Renal cortical epithelial cell (primary cell): ENCODE results near the gene KCNQ1. TPM values are rescaled to one million over a fixed set of nuclear protein-coding genes. Genes with fewer than 3 reads are reported as not detected.

ENCODE experiments used
- DNase-seq: peaks from one replicate; pipeline ENCODE4 v3.0.0-alpha.2; 2011; ENCODE audit warnings: low read depth
- total RNA-seq: library from RNA; depleted of rRNA; stranded (reverse); fragments of >200 nt; gene quantifications from 2 replicates; pipeline ENCODE4 v1.2.3, GENCODE V29; 2014

The KCNQ1 gene
- total RNA-seq, 1 donor from 2014 or later = 1.1 TPM

- DNase-seq = no peak
These were observed 657 bp upstream of the KCNQ1 start, which contains the start of gene TRPM5 for GRCh38 chr11:2443881-2444820. TSS of gene TRPM5 (minus strand) at chr11:2444514. CDS start at chr11:2423036, 21,478 bp downstream.

DNA sequence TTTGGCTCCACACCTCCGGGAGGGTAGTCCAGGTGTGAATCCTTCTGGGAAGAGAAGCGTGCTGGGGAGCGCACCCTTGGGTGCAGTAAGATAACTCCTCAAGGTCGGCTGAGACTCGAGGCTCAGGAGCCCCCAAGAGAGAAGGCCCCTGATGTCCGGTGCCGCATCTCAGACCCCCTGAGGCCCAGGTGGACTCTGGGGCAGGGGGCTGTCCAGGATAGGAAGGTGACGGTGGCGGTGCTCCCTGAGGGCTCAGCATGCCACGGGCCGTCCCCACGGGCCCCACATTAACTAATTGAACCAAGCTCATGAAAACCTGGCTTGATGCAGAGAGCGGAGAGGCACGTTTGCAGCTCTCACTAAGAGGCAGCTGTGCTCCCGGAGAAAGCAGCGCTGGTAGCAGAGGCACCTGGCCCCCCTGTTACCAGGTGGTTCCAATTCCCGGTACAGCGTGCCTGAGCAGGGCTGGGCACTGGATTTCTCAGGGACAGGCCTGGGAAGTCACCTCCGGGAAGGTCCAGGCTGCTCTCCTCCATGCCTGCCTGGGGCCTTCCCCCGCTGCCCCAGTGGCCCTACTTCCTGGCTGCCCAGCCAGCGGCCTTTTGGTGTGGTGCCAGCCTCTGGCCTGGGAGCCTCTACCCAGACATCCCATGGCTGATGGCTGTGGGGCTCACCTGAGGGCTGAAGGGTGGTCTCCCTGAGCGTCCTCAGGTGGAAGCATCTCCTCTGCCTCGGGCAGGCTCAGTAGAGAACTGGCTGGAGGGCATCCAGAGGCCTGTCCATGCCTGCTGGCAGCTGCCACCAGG lies 1.1 kb downstream of the KCNQ1 start:
- DNase-seq = no peak

GRCh38 chr11:2446590-2447252 lies 1.9 kb downstream of the KCNQ1 start:
- DNase-seq = no peak

- no peak for DNase-seq
These were observed 2.6 kb downstream of the KCNQ1 start for GRCh38 chr11:2447253-2447950.

GRCh38 chr11:2447951-2448650 lies 3.3 kb downstream of the KCNQ1 start:
- DNase-seq = no peak

DNA sequence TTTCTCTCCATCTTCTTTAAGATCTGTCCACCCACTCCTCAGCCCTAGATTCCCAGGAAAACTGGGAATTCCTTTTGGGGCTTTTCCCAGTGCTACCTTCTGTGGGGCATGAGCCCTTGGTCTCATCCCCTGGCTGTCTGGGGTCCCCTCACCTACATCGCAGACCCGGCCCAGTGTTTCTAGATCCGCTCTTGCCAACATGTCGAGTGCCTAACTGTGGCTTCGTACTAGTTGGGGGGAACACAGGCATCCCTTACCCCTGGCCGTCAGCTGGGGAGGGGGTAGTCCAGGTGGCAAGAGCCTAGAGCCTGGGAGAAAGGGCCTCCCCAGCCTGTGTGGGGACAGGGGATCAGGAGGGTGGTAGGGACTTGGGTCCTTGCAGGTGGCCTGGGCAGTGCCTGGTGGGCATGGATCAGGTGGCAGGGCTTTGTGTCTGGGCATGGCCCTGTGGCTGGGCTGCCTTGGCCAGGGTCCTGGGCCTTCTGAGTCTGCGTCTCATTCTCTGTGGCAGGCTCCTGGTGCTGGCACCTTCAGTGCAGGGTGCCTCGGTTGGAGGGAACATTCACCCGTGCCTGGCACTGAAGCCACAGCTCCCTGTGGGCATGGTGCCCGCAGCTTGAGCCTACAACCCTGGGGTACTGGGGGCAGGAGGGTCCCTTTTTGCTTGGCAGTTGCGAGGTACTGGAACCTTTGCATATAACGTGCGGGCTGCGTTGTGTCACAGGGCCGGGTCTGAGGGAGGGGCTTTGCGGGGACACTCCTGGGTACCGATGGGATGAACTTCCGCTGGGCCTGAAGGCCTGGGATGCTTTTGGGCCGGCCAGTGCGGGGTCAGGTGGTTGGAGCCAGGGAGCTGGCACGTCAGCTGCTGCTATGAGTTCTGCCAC lies 4.1 kb downstream of the KCNQ1 start:
- DNase-seq = no peak

- DNase-seq = no peak
These were observed 4.9 kb downstream of the KCNQ1 start for GRCh38 chr11:2449548-2450320.

DNA sequence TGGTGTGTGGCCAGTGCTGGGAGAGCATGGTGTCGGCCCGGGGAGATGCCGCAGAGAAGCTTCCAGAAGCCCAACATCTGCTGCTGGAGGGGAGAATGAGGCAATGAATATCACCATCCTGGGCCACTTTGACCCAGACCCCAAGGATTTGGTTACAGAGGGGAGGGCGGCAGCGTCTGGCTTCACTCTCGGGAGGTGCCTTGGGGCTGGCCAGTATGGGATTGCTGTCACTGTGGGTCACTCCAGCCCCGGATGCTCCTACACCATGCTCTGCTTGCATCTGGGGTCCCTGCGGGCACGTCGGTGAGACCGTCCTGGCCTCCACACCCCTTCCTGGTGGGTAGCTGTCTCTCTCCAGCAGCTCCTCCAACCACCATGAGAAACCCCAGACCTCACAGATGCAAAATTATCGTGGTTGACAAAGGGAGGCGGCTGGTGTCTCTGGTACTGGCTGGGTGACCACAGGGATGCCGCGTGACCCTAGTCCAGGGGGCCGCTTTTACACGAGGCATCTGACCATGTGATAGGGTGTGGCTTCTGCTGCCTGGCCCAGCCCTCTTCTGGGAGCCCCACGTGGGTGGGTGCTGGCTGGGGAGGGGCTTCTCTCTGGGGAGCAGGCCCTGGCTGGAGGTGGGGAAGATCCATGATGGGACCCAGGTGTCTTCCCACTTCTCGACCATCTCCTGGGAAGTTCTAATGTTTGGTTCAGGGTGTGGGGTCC lies 5.7 kb downstream of the KCNQ1 start:
- DNase-seq = no peak

DNA sequence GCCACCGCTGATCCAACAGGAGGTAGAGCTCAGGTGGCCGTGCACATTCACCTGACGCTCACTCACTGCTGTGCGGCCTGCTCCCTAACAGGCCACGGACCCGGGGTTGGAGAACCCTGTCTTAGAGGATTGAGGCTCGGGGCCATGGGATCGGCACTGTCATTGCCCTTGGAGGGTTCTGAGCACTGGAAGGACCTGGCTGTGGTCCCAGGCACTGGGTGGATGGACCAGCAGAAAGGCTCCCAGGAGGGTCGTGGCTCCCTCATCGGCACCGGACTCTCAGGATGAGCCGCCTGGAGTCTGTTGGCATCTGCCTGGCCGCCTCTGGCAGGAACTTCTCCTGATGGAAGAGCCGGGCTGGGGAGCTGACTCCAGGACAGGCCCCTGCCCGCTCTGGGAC lies 6.5 kb downstream of the KCNQ1 start:
- no peak for DNase-seq

- DNase-seq = no peak
These were observed 7.1 kb downstream of the KCNQ1 start for GRCh38 chr11:2451916-2452315.

DNA sequence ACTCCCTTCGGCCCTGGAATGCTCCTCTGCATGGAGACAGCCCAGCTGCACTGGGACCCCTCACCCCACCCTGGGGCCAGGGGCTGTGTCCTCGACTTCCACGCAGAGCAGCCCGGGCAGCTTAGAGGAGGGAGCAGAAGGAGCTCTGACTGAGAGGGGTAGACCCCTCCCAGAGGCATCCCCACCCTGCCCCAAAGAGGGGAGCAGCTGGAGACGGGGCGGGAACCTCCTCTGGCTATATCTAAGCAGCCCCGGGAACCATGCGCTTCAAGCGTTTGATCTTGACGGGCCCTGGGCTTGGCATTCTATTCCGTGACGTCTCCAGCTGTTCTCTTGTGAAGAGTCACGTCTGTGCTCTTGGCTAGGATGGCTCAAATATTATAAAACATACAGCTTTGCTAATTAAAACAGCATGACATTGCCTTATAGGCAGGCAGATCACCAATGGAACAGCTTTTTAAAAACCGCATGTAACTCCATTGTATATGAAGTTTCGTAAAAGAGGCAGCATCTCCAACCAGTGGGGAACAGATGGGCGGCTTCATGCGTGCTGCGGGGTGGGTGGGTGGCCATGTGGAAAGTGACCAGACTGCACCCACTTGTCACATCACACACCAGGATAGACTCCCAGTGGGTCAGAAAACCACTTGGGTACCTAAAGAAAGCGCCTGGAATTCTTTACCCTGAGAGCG lies 7.7 kb downstream of the KCNQ1 start:
- DNase-seq = no peak

GRCh38 chr11:2453436-2453835 lies 8.6 kb downstream of the KCNQ1 start:
- DNase-seq = no peak

GRCh38 chr11:2458321-2458720 lies 13.5 kb downstream of the KCNQ1 start:
- DNase-seq = no peak

- DNase-seq = no peak
These were observed 14.4 kb downstream of the KCNQ1 start for GRCh38 chr11:2459016-2459725.

- DNase-seq = no peak
These were observed 15.2 kb downstream of the KCNQ1 start for GRCh38 chr11:2459796-2460531.

- no peak for DNase-seq
These were observed 15.9 kb downstream of the KCNQ1 start for GRCh38 chr11:2460540-2461252.
